ENCODE data around the gene METTL24.
A peak's percentile ranks its signal among the peaks of the same experiment; 100 is the strongest.

METTL24 gene

DNA sequence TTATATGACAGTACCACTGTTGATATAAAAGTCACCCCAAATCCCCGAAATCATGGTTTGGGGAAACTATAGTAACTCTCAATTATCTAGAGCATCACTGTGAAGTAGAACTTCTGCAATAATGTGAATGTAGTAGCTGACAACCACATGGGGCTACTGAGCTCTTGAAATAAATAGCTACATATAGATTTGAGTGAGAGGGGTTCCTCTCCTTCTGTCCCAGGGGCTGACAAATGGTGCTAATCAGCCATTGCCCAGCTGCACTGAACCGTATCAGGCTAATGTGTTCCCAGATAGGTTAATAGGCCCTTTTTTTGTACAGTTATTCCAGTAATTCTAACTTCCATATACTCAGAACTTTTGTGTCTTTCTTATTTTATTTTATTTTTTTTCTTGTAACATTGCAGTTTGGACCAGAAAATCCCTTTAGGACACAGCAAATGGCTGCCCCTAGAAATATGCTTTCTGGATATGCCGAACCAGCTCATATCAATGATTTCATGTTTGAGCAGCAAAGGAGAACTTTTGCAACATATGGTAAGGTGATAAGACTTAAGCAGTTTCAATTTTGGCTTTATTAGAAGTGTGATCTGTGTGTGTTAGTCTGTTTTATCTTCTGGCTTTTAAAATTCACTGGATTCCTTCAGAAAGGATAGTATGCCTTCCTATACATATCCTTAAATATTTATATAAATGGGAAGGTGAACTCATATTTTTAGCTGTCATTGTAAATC, 156.8 kb downstream of the METTL24 start:
- Mint-ChIP-seq H3K27ac (no peak overlapping the region), H3K4me3 (no peak overlapping the region), H3K36me3 (no peaks in the 10 kb centered on the region), H3K4me1 (ENCODE audit: low read depth) (peaks cover 35% of the 10 kb centered on the region), H3K27me3 (no peaks in the 10 kb centered on the region), H3K9me3 (ENCODE audit: low read depth) (no peaks in the 10 kb centered on the region)

GRCh38 chr6:110198561-110198960, 159.6 kb downstream of the METTL24 start:
- Mint-ChIP-seq H3K4me1 (ENCODE audit: low read depth) (peaks cover 44% of the 10 kb centered on the region), H3K9me3 (ENCODE audit: low read depth) (no peaks in the 10 kb centered on the region), H3K36me3 (peaks cover 3% of the 10 kb centered on the region), H3K27me3 (no peaks in the 10 kb centered on the region), H3K4me3 (no peak overlapping the region), H3K27ac (no peak overlapping the region)

DNA sequence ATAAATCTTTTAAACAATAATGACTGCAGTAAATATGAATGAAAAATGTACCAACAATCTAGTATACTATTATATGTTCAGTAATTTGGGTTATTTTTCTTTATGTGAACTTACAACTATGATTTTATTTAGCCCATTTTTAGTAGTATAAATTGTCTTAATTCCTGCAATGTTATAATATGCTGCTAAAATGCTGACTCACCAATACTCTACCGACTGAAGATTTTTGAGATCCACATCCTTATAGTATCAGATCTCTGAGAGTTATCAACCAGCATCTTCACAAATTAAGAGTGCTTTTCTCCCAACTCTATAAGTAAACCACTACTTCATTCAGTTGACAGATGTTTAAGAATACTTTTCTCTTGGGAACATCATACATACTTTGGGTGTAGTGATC, 161.3 kb downstream of the METTL24 start:
- Mint-ChIP-seq H3K36me3 (peaks cover 3% of the 10 kb centered on the region), H3K27ac (peak overlapping the region; percentile 25), H3K4me3 (no peak overlapping the region)

DNA sequence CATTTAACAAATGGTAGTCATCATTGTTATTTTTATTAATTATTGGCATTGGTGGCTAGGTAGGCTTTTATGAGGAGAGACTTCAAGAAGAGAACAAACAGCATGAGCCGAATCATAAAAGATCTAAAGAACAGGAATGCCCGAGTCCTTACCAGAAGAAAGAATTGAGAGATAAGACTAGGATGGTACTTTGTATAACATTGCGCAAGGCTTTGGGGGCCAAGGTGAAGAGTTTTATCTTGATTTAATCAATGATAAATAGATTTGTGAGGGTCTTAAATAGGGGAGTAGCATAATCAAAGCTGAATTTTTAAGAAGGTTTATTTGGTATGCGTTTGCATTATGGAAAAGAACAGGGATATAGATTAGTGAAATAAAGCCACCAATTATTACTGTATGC, 162.5 kb downstream of the METTL24 start:
- Mint-ChIP-seq H3K27me3 (no peaks in the 10 kb centered on the region), H3K36me3 (peaks cover 3% of the 10 kb centered on the region), H3K27ac (no peak overlapping the region), H3K4me1 (ENCODE audit: low read depth) (peaks cover 33% of the 10 kb centered on the region), H3K9me3 (ENCODE audit: low read depth) (no peaks in the 10 kb centered on the region), H3K4me3 (no peak overlapping the region)

More for the DNA sequence above, 161.3 kb downstream of the METTL24 start:
- peaks cover 38% of the 10 kb centered on the region for H3K4me1 Mint-ChIP-seq (ENCODE audit: low read depth)
- H3K27me3 Mint-ChIP-seq = no peaks in the 10 kb centered on the region
- no peaks in the 10 kb centered on the region for H3K9me3 Mint-ChIP-seq (ENCODE audit: low read depth)
